BE2C (cell line): Measurements from ENCODE around the gene SPATA3.

Source experiments
- DNase-seq: peaks from one replicate; pipeline ENCODE4 v3.0.0-alpha.2; 2020
- H3K27me3 ChIP-seq: fragments of 250-450 bp; sonication (Bioruptor Pico); 2 replicates; pipeline ENCODE4 v1.5.1; 2020; ENCODE audit warnings: mild to moderate bottlenecking
- H3K36me3 ChIP-seq: fragments of 250-450 bp; sonication (Bioruptor Pico); 2 replicates; pipeline ENCODE4 v1.5.1; 2020; ENCODE audit warnings: mild to moderate bottlenecking
- H3K4me1 ChIP-seq: fragments of 250-450 bp; sonication (Bioruptor Pico); 2 replicates; pipeline ENCODE4 v1.5.1; 2020
- H3K4me3 ChIP-seq: 2 replicates; pipeline ENCODE4 v1.5.1; 2011; ENCODE audit warnings: low read depth, low read length
- H3K9me3 ChIP-seq: fragments of 250-450 bp; sonication (Bioruptor Pico); 2 replicates; pipeline ENCODE4 v1.5.1; 2020
- CTCF ChIP-seq: IDR thresholded peaks from 2 replicates; pipeline ENCODE4 v1.5.1; 2012; ENCODE audit warnings: mild to moderate bottlenecking, low read depth, low read length

SPATA3 gene

DNA sequence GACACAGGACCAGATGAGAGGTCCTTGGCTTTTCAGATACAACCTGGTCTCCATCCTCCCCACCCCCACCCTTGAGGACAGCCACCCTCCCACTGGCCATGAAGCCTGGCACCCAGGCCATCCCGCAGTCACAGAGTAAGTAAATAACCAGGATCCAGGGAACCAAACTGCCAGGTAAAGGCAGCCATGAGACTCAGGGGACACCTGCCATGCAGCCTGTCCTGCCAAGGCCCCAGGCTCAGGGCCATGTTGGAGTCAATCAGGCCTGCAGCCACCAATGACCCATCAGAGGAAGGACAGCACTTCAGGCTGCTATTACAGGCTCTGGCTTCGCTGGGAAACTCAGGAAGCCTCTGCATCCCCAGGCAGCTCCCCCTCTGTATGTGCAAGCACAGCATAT, 15.6 kb downstream of the SPATA3 start:
- no peak for DNase-seq
- TF ChIP-seq CTCF = no peak
- Histone ChIP-seq H3K9me3 (no peaks in the 10 kb centered on the region), H3K4me3 (no peak overlapping the region), H3K27me3 (no peaks in the 10 kb centered on the region), H3K4me1 (no peaks in the 10 kb centered on the region), H3K36me3 (no peaks in the 10 kb centered on the region)

DNA sequence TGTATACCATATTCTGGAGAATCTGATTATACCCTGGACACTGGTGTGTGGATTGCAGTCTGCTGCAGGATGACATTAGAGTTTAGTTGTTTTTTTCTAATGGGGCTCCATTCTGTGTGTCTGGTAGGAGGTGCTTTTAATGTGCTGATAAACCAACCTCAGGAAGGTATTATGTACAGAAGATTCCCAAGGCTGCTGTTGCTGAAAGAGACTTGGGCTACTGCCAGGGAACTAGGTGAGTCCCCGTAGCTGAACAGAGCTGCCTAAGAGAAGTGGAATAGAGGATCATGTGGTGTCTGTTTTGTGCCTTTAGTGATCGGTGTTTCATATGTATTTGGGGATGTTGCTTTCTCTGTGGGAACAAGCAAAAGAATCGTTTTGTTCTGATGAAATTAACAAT, 16.5 kb downstream of the SPATA3 start:
- H3K4me1 ChIP-seq = no peaks in the 10 kb centered on the region
- DNase-seq = no peak
- no peaks in the 10 kb centered on the region for H3K27me3 ChIP-seq
- no peaks in the 10 kb centered on the region for H3K9me3 ChIP-seq
- TF ChIP-seq CTCF = no peak
- H3K36me3 ChIP-seq = no peaks in the 10 kb centered on the region
- H3K4me3 ChIP-seq = no peak overlapping the region

DNA sequence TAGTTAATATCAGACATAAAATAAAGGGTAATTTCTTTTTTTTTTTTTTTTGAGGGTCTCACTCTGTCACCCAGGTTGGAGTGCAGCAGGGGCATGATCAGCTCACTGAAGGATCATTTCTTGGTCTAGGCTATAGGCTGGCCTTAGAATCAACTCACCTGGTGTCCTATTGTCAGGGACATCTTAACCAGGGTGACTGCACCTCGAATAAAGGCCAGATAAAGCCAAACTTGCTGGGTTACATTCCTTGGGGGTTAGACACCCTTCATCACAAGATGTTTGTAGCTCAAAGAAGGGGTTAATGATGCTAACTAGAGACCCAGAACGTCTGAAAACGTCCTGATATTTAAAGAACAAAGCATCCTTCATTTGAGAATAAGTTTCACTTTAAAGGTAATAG, 17.9 kb downstream of the SPATA3 start:
- Histone ChIP-seq H3K4me1 (no peaks in the 10 kb centered on the region), H3K4me3 (no peak overlapping the region), H3K27me3 (no peaks in the 10 kb centered on the region), H3K36me3 (no peaks in the 10 kb centered on the region), H3K9me3 (no peaks in the 10 kb centered on the region)
- DNase-seq = no peak
- no peak for TF ChIP-seq CTCF

DNA sequence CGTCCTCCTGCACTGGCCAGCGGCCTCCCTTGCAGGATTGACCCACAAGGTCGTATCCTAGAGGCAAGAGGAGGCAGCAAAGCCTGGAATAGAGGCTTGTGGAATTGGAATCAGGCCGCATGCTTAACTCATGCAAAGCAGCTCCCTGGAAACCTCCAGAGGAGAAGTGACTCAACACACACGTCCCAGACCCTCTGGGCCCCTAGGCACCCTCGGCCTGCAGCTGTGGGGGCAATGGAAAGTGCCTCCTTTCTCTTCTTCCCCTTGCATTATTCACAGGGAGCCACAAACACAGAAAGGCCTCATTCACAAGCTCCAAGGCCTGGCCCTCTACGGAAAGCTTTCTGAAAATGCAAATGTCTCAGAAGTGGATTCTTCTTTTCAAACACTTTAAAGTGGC, 19.6 kb downstream of the SPATA3 start:
- DNase-seq = no peak
- H3K36me3 ChIP-seq = no peaks in the 10 kb centered on the region
- H3K27me3 ChIP-seq = no peaks in the 10 kb centered on the region
- H3K4me1 ChIP-seq = no peaks in the 10 kb centered on the region
- no peak overlapping the region for H3K4me3 ChIP-seq
- H3K9me3 ChIP-seq = no peaks in the 10 kb centered on the region
- TF ChIP-seq CTCF = no peak

- Histone ChIP-seq H3K9me3 (no peaks in the 10 kb centered on the region), H3K4me1 (no peaks in the 10 kb centered on the region), H3K4me3 (no peak overlapping the region), H3K36me3 (no peaks in the 10 kb centered on the region), H3K27me3 (no peaks in the 10 kb centered on the region)
- DNase-seq = no peak
- TF ChIP-seq CTCF = no peak
Observed at GRCh38 chr2:231015926-231016325, 20.0 kb downstream of the SPATA3 start.

DNA sequence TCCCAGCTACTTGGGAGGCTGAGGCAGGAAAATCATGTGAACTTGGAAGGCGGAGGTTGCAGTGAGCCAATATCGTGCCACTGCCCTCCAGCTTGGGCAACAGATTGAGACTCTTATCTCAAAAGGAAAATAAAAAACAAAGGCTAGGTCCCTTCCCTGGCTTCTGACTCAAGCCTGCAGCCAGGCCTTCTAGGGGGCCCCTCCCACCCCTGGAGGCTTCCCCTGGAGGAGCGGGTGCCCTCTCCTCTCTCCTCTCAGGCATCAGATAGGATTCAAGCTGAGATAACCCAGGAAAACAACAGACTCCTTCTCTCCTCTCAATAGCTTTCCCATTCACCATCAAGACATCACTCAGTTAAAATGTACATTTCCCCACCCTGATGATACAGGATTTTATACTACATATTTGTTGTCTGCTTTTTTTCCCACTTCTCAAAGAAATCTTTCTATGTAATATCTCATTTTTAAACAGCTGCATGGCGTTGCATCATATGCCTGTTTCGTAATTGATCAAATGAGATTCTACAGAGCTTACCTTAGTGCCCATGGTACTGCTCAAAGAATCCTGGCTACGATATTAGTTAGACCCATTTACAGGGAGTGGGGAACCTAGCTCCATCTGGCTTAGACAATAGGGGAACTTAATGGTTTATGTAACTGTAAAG, 20.8 kb downstream of the SPATA3 start:
- no peak for DNase-seq
- H3K36me3 ChIP-seq = no peaks in the 10 kb centered on the region
- no peaks in the 10 kb centered on the region for H3K27me3 ChIP-seq
- H3K4me1 ChIP-seq = no peaks in the 10 kb centered on the region
- H3K9me3 ChIP-seq = no peaks in the 10 kb centered on the region
- TF ChIP-seq CTCF = no peak
- no peak overlapping the region for H3K4me3 ChIP-seq
